ENCODE measurements around the gene CACNG4.

DNA sequence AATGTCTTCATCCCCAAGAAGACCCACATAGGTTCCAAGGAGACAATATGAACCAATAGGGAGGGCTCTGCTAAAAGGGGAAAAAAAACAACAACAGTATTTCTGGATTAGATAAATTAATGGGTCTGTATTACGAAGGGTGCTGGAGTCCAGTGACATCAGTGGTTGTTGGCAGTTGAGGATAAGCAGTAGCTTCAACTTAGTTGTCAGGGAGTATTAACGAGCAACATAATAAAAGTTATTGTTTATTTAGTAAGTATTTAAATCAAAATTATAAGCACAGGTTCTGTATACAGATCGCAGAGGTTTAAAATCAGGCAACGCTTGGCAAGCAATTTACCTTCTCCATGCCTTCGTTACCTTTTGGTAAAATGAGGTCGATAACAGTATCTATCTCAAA is 7.6 kb upstream of the CACNG4 start:
- TF ChIP-seq POLR2AphosphoS5 (IDR thresholded peaks at IDR 0.05), result no peak
- no peak for TF ChIP-seq EZH2 (IDR thresholded peaks at IDR 0.05; ENCODE audit: borderline replicate concordance, insufficient read depth, low read length, poor library complexity, severe bottlenecking)
- TF ChIP-seq, protein P1, sequence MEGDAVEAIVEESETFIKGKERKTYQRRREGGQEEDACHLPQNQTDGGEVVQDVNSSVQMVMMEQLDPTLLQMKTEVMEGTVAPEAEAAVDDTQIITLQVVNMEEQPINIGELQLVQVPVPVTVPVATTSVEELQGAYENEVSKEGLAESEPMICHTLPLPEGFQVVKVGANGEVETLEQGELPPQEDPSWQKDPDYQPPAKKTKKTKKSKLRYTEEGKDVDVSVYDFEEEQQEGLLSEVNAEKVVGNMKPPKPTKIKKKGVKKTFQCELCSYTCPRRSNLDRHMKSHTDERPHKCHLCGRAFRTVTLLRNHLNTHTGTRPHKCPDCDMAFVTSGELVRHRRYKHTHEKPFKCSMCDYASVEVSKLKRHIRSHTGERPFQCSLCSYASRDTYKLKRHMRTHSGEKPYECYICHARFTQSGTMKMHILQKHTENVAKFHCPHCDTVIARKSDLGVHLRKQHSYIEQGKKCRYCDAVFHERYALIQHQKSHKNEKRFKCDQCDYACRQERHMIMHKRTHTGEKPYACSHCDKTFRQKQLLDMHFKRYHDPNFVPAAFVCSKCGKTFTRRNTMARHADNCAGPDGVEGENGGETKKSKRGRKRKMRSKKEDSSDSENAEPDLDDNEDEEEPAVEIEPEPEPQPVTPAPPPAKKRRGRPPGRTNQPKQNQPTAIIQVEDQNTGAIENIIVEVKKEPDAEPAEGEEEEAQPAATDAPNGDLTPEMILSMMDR (IDR thresholded peaks at IDR 0.05; ENCODE audit: poor library complexity, severe bottlenecking), result no peak
- TF ChIP-seq MXI1 (conservative IDR thresholded peaks at IDR 0.05; ENCODE audit: poor library complexity, severe bottlenecking), result no peak
- TF ChIP-seq EP300 (conservative IDR thresholded peaks at IDR 0.05; ENCODE audit: poor library complexity, severe bottlenecking), result no peak
- TF ChIP-seq SMC3 (conservative IDR thresholded peaks at IDR 0.05; ENCODE audit: poor library complexity), result no peak
- no peak for TF ChIP-seq REST (IDR thresholded peaks at IDR 0.05; ENCODE audit: borderline replicate concordance)
- no peak for TF ChIP-seq TAF1 (IDR thresholded peaks at IDR 0.05; ENCODE audit: low read depth)

All from neural cell (in vitro differentiated cells).